Measurements from ENCODE around the gene TRAF3IP3.

- TF ChIP-seq, protein P1, sequence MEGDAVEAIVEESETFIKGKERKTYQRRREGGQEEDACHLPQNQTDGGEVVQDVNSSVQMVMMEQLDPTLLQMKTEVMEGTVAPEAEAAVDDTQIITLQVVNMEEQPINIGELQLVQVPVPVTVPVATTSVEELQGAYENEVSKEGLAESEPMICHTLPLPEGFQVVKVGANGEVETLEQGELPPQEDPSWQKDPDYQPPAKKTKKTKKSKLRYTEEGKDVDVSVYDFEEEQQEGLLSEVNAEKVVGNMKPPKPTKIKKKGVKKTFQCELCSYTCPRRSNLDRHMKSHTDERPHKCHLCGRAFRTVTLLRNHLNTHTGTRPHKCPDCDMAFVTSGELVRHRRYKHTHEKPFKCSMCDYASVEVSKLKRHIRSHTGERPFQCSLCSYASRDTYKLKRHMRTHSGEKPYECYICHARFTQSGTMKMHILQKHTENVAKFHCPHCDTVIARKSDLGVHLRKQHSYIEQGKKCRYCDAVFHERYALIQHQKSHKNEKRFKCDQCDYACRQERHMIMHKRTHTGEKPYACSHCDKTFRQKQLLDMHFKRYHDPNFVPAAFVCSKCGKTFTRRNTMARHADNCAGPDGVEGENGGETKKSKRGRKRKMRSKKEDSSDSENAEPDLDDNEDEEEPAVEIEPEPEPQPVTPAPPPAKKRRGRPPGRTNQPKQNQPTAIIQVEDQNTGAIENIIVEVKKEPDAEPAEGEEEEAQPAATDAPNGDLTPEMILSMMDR (IDR thresholded peaks at IDR 0.05): no peak
- no peak for TF ChIP-seq POLR2AphosphoS5 (IDR thresholded peaks at IDR 0.05)
These were observed 49.2 kb upstream of the TRAF3IP3 start for GRCh38 chr1:209706622-209707021.
